ACC112 (cell line): ENCODE data around the gene CCDC106.

ENCODE experiments used
- H2AFZ ChIP-seq: fragments of 200-600 bp; sonication (generic); one replicate; pipeline ENCODE4 v1.6.0; 2017; ENCODE audit warnings: antibody characterized with exemption, low read length; ENCODE audit not compliant: unreplicated experiment
- H3K27ac ChIP-seq: fragments of 200-600 bp; sonication (generic); 2 replicates; pipeline ENCODE4 v1.5.1; 2014; ENCODE audit warnings: low read depth, mild to moderate bottlenecking, antibody characterized with exemption, low read length, moderate library complexity
- H3K27me3 ChIP-seq: fragments of 200-600 bp; sonication (generic); 2 replicates; pipeline ENCODE4 v1.6.1; 2014; ENCODE audit warnings: mild to moderate bottlenecking, antibody characterized with exemption, low read length, moderate library complexity, mixed read lengths; ENCODE audit not compliant: insufficient read depth
- H3K36me3 ChIP-seq: fragments of 200-600 bp; sonication (generic); 2 replicates; pipeline ENCODE4 v1.6.1; 2016; ENCODE audit warnings: mild to moderate bottlenecking, antibody characterized with exemption, low read length, moderate library complexity, mixed read lengths; ENCODE audit not compliant: insufficient read depth
- H3K4me1 ChIP-seq: fragments of 200-600 bp; sonication (generic); one replicate; pipeline ENCODE4 v1.6.1; 2016; ENCODE audit warnings: low read length, mixed read lengths; ENCODE audit not compliant: insufficient read depth, unreplicated experiment, control insufficient read depth
- H3K4me3 ChIP-seq: fragments of 200-600 bp; sonication (generic); 2 replicates; pipeline ENCODE4 v1.5.1; 2014; ENCODE audit warnings: mild to moderate bottlenecking, low read depth, low read length
- H3K79me2 ChIP-seq: fragments of 200-600 bp; sonication (generic); one replicate; pipeline ENCODE4 v1.6.0; 2016; ENCODE audit warnings: low read length; ENCODE audit not compliant: control insufficient read depth, unreplicated experiment, insufficient read depth

Gene CCDC106

GRCh38 chr19:55670280-55671053, 22.5 kb downstream of the CCDC106 start:
- Histone ChIP-seq H3K27ac (no peak overlapping the region), H3K27me3 (no peaks in the 10 kb centered on the region), H3K4me1 (peaks cover 20% of the 10 kb centered on the region), H3K4me3 (no peak overlapping the region), H3K79me2 (peaks cover 35% of the 10 kb centered on the region), H2AFZ (no peak overlapping the region), H3K36me3 (peaks cover 2% of the 10 kb centered on the region; the same call in 1 of the 2 replicates)

GRCh38 chr19:55671054-55671378, 23.0 kb downstream of the CCDC106 start:
- peaks cover 37% of the 10 kb centered on the region for H3K79me2 ChIP-seq
- H3K4me3 ChIP-seq = no peak overlapping the region
- peaks cover 22% of the 10 kb centered on the region for H3K4me1 ChIP-seq
- H2AFZ ChIP-seq = no peak overlapping the region
- H3K27me3 ChIP-seq = no peaks in the 10 kb centered on the region
- H3K36me3 ChIP-seq = peaks cover 2% of the 10 kb centered on the region; the same call in 1 of the 2 replicates
- H3K27ac ChIP-seq = no peak overlapping the region

GRCh38 chr19:55672418-55672817, 24.4 kb downstream of the CCDC106 start:
- Histone ChIP-seq H3K4me3 (no peak overlapping the region), H3K27me3 (no peaks in the 10 kb centered on the region), H2AFZ (no peak overlapping the region), H3K27ac (peak overlapping the region; percentile 48), H3K36me3 (no peaks in the 10 kb centered on the region), H3K79me2 (peaks cover 44% of the 10 kb centered on the region), H3K4me1 (peaks cover 36% of the 10 kb centered on the region)

- no peaks in the 10 kb centered on the region for H3K36me3 ChIP-seq
- no peak overlapping the region for H3K27ac ChIP-seq
- no peaks in the 10 kb centered on the region for H3K27me3 ChIP-seq
- no peak overlapping the region for H2AFZ ChIP-seq
- H3K79me2 ChIP-seq = peaks cover 55% of the 10 kb centered on the region
- H3K4me3 ChIP-seq = no peak overlapping the region
- H3K4me1 ChIP-seq = peaks cover 41% of the 10 kb centered on the region
These were observed 25.5 kb downstream of the CCDC106 start for GRCh38 chr19:55673465-55673864.

- Histone ChIP-seq H3K27ac (no peak overlapping the region), H3K27me3 (no peaks in the 10 kb centered on the region), H3K79me2 (peaks cover 57% of the 10 kb centered on the region), H3K36me3 (no peaks in the 10 kb centered on the region), H2AFZ (no peak overlapping the region), H3K4me3 (no peak overlapping the region), H3K4me1 (peaks cover 41% of the 10 kb centered on the region)
These were observed 25.9 kb downstream of the CCDC106 start for GRCh38 chr19:55673889-55674288.

DNA sequence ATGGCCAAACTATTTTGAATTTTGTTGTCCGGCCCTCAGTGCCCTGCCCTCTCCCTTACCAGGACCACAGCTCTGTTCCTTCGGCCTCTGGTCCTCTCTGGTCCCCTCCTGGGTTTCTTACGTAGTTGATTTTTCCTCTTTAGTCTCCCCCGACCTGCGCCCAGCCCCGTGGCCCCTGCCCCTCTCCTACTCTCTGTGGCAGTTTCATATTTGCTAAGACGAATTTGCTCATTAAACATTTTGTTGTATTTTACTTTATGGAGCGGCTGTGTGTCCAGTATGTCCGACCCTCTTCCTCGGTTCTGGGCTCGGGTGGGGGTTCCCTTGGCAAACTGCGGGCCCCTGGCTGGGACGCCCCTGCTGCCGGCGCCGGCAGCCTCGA, 26.4 kb downstream of the CCDC106 start:
- no peak overlapping the region for H2AFZ ChIP-seq
- H3K36me3 ChIP-seq = peaks cover 5% of the 10 kb centered on the region; the same call in 1 of the 2 replicates
- peaks cover 44% of the 10 kb centered on the region for H3K4me1 ChIP-seq
- peaks cover 58% of the 10 kb centered on the region for H3K79me2 ChIP-seq
- H3K27ac ChIP-seq = peak overlapping the region; percentile 45; the same call in 1 of the 2 replicates
- H3K27me3 ChIP-seq = no peaks in the 10 kb centered on the region
- peak overlapping the region; percentile 98 for H3K4me3 ChIP-seq

- H2AFZ ChIP-seq = peak within 1 kb of the TSS; percentile 85
These were observed 27.0 kb downstream of the CCDC106 start, which contains the start of gene EPN1 for GRCh38 chr19:55674841-55675660. EPN1 (plus strand) TSS chr19:55675226; CDS start chr19:55678628, 3,402 bp downstream.

GRCh38 chr19:55675661-55676354, 27.8 kb downstream of the CCDC106 start:
- peaks cover 5% of the 10 kb centered on the region; the same call in 1 of the 2 replicates for H3K36me3 ChIP-seq
- H2AFZ ChIP-seq = peak overlapping the region; percentile 85
- peaks cover 49% of the 10 kb centered on the region for H3K4me1 ChIP-seq
- peak overlapping the region; percentile 63 for H3K27ac ChIP-seq
- peak overlapping the region; percentile 98 for H3K4me3 ChIP-seq
- H3K27me3 ChIP-seq = no peaks in the 10 kb centered on the region
- H3K79me2 ChIP-seq = peaks cover 65% of the 10 kb centered on the region

More at GRCh38 chr19:55674841-55675660, 27.0 kb downstream of the CCDC106 start, which contains the start of gene EPN1:
- peaks cover 49% of the 10 kb centered on the region for H3K4me1 ChIP-seq
- H3K27me3 ChIP-seq = no peaks in the 10 kb centered on the region
- peaks cover 61% of the 10 kb centered on the region for H3K79me2 ChIP-seq
- peak within 1 kb of the TSS; percentile 63 for H3K27ac ChIP-seq
- peak within 1 kb of the TSS; percentile 98 for H3K4me3 ChIP-seq
- H3K36me3 ChIP-seq = peaks cover 5% of the 10 kb centered on the region; the same call in 1 of the 2 replicates

DNA sequence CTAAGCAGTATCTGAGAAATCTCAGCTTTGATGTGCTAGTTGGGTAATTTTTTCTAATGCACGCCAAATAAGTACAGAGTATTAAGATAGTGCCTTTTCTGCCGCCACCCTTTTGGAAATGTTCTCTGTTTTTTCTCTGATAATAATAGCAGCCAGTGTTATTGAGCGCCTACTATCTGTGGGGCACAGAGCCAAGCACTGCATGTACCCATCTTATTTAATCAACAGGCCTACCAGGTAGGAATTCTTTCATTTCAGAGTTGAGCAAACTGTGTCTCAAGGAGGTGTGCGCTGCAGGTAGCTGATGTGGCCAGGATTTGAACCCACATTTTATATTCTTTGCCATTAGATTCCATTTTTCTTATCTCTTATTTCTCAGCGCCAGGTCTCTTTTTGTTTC, 28.4 kb downstream of the CCDC106 start:
- H3K36me3 ChIP-seq = peaks cover 5% of the 10 kb centered on the region; the same call in 1 of the 2 replicates
- peaks cover 52% of the 10 kb centered on the region for H3K4me1 ChIP-seq
- peak overlapping the region; percentile 98 for H3K4me3 ChIP-seq
- no peaks in the 10 kb centered on the region for H3K27me3 ChIP-seq
- no peak overlapping the region for H2AFZ ChIP-seq
- H3K79me2 ChIP-seq = peaks cover 71% of the 10 kb centered on the region
- no peak overlapping the region for H3K27ac ChIP-seq

DNA sequence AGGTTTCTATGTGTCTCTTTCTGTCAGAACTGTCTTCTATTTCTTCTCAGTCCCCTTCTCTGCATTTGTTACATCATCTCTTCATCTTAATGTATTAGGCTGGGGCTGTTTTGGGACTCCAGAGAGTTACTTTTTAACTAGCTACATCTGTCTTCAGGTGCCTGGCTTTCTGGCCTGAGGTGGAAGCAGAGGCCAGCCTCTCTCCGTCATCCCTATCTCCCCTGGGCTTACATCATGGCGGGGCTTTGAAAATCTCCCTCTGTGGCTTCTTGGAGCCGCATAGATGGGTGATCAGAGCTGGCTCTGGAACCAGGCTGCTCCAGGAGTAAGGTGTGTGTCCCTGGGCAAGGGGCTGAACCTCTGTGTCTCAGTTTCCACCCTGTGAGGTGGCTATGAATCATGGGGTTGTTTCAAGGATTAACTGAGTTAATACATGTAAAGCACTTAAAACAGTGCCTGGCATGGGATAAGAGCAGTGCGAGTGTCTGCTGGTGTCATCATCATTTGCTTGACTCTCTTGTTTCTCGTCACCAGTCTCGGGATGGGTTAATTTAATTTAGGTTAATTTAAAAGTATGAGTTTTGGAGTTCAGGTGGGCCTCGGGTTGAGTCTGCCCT, 29.0 kb downstream of the CCDC106 start:
- Histone ChIP-seq H3K4me1 (peaks cover 49% of the 10 kb centered on the region), H2AFZ (no peak overlapping the region), H3K27me3 (no peaks in the 10 kb centered on the region), H3K79me2 (peaks cover 77% of the 10 kb centered on the region), H3K4me3 (peak overlapping the region; percentile 98), H3K27ac (no peak overlapping the region), H3K36me3 (peaks cover 7% of the 10 kb centered on the region; the same call in 1 of the 2 replicates)
